ENCODE results near the gene KRTAP5-10. TPM values are rescaled to one million over a fixed set of nuclear protein-coding genes. Genes with fewer than 3 reads are reported as not detected.
"Not testable (repeated sequence)": the region's sequence is repeated elsewhere in the genome, so short reads cannot be mapped to it uniquely, and the experiment has no call there.

KRTAP5-10 gene
- total and polyA plus RNA-seq, 4 donors, result 0.06 to 0.20 TPM; not detected in 2

DNA sequence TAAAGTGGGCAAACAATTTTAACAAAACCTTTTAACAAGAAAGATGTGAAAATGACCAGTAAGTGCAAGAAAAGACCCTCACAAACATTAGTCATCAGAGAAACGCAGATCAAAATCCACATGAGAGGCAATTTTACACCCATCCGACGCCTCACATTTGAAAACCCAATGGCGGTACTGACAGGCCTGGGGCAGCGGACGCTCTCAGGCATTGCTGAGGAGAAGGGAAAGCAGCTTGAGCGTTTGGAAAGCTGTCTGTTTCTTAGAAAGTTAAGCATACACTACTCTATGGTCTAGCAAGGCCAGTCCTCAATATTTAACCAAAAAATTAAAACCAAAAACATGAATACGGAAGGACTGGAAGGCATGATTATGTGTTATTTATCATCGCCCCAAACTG is 29.5 kb upstream of the KRTAP5-10 start:
- H3K9ac ChIP-seq (ENCODE audit: insufficient read depth in 1 of 2, low read length in 2 of 2), result no peak overlapping the region
- no peak for DNase-seq

GRCh38 chr11:71537537-71537936 is 27.8 kb upstream of the KRTAP5-10 start:
- TF ChIP-seq, protein P1, sequence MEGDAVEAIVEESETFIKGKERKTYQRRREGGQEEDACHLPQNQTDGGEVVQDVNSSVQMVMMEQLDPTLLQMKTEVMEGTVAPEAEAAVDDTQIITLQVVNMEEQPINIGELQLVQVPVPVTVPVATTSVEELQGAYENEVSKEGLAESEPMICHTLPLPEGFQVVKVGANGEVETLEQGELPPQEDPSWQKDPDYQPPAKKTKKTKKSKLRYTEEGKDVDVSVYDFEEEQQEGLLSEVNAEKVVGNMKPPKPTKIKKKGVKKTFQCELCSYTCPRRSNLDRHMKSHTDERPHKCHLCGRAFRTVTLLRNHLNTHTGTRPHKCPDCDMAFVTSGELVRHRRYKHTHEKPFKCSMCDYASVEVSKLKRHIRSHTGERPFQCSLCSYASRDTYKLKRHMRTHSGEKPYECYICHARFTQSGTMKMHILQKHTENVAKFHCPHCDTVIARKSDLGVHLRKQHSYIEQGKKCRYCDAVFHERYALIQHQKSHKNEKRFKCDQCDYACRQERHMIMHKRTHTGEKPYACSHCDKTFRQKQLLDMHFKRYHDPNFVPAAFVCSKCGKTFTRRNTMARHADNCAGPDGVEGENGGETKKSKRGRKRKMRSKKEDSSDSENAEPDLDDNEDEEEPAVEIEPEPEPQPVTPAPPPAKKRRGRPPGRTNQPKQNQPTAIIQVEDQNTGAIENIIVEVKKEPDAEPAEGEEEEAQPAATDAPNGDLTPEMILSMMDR (IDR thresholded peaks at IDR 0.05; ENCODE audit: control extremely low read depth, extremely low read depth), result no peak
- 89 to 91% methylated on average over 9 of the region's 9 CpGs for WGBS, 2 donors
- no peak for DNase-seq
- no peak for ATAC-seq (ENCODE audit: insufficient read depth, low FRiP score)
- Histone ChIP-seq H3K27ac (ENCODE audit: low read depth in 1 of 2, low read length in 1 of 2) (no peak overlapping the region), H3K36me3 (ENCODE audit: control insufficient read depth in 4 of 4, insufficient read depth in 4 of 4, low read length in 4 of 4) (no peaks in the 10 kb centered on the region), H3K4me1 (ENCODE audit: control insufficient read depth in 5 of 5, insufficient read depth in 5 of 5, low read length in 5 of 5) (no peaks in the 10 kb centered on the region), H3K4me3 (no peak overlapping the region), H3K9me3 (ENCODE audit: control insufficient read depth in 4 of 4, insufficient read depth in 3 of 4, low read length in 3 of 4) (no peaks in the 10 kb centered on the region), H3K27me3 (ENCODE audit: control insufficient read depth in 3 of 3, insufficient read depth in 3 of 3, low read length in 2 of 3) (no peaks in the 10 kb centered on the region), H3K9ac (ENCODE audit: insufficient read depth in 1 of 2, low read length in 2 of 2) (no peak overlapping the region)

More for the DNA sequence above, 29.5 kb upstream of the KRTAP5-10 start:
- Histone ChIP-seq H3K27me3 (ENCODE audit: control insufficient read depth in 3 of 3, insufficient read depth in 3 of 3, low read length in 2 of 3) (no peaks in the 10 kb centered on the region), H3K27ac (ENCODE audit: low read depth in 1 of 2, low read length in 1 of 2) (no peak overlapping the region), H3K4me3 (no peak overlapping the region), H3K9me3 (ENCODE audit: control insufficient read depth in 4 of 4, insufficient read depth in 3 of 4, low read length in 3 of 4) (no peaks in the 10 kb centered on the region), H3K4me1 (ENCODE audit: control insufficient read depth in 5 of 5, insufficient read depth in 5 of 5, low read length in 5 of 5) (no peaks in the 10 kb centered on the region), H3K36me3 (ENCODE audit: control insufficient read depth in 4 of 4, insufficient read depth in 4 of 4, low read length in 4 of 4) (no peaks in the 10 kb centered on the region)
- TF ChIP-seq, protein P1 (IDR thresholded peaks at IDR 0.05; ENCODE audit: control extremely low read depth, extremely low read depth), result no peak
- 94 to 98% methylated on average over 9 of the region's 9 CpGs for WGBS, 2 donors
- no peak for ATAC-seq (ENCODE audit: insufficient read depth, low FRiP score)

DNA sequence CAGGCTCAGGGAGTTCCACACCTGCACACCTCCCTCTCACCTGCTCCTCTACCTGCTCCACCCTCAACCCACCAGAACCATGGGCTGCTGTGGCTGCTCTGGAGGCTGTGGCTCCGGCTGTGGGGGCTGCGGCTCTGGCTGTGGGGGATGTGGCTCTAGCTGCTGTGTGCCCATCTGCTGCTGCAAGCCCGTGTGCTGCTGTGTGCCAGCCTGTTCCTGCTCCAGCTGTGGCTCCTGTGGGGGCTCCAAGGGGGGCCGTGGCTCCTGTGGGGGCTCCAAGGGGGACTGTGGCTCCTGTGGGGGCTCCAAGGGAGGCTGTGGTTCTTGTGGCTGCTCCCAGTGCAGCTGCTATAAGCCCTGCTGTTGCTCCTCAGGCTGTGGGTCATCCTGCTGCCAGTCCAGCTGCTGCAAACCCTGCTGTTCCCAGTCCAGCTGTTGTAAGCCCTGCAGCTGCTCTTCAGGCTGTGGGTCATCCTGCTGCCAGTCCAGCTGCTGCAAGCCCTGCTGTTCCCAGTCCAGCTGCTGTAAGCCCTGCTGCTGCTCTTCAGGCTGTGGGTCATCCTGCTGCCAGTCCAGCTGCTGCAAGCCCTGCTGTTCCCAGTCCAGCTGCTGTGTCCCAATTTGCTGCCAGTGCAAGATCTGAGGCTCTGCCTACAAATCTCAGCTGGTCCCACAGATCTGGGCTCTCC is 27.2 kb upstream of the KRTAP5-10 start, which contains the start of gene KRTAP5-8:
Gene KRTAP5-8 (plus strand): TSS at position 49 of the 689 bp plus-strand sequence. CDS start 31 bp downstream, at position 80.
- not testable (repeated sequence) for H3K9ac ChIP-seq (ENCODE audit: insufficient read depth in 1 of 2, low read length in 2 of 2); H3K9me3 ChIP-seq (ENCODE audit: control insufficient read depth in 4 of 4, insufficient read depth in 3 of 4, low read length in 3 of 4); H3K36me3 ChIP-seq (ENCODE audit: control insufficient read depth in 4 of 4, insufficient read depth in 4 of 4, low read length in 4 of 4); H3K4me1 ChIP-seq (ENCODE audit: control insufficient read depth in 5 of 5, insufficient read depth in 5 of 5, low read length in 5 of 5); H3K4me3 ChIP-seq; ATAC-seq (ENCODE audit: insufficient read depth, low FRiP score); H3K27me3 ChIP-seq (ENCODE audit: control insufficient read depth in 3 of 3, insufficient read depth in 3 of 3, low read length in 2 of 3); H3K27ac ChIP-seq (ENCODE audit: low read depth in 1 of 2, low read length in 1 of 2)
- WGBS, 2 donors, result 52 to 66% methylated on average over 4 of the region's 4 CpGs
- peak; percentile 26 to 54 (median 45) for DNase-seq

- H3K9ac ChIP-seq (ENCODE audit: insufficient read depth in 1 of 2, low read length in 2 of 2), result no peak overlapping the region
- DNase-seq, result no peak
- no peaks in the 10 kb centered on the region for H3K9me3 ChIP-seq (ENCODE audit: control insufficient read depth in 4 of 4, insufficient read depth in 3 of 4, low read length in 3 of 4)
- no peaks in the 10 kb centered on the region for H3K36me3 ChIP-seq (ENCODE audit: control insufficient read depth in 4 of 4, insufficient read depth in 4 of 4, low read length in 4 of 4)
- H3K4me3 ChIP-seq, result no peak overlapping the region
- H3K27me3 ChIP-seq (ENCODE audit: control insufficient read depth in 3 of 3, insufficient read depth in 3 of 3, low read length in 2 of 3), result no peaks in the 10 kb centered on the region
- no peaks in the 10 kb centered on the region for H3K4me1 ChIP-seq (ENCODE audit: control insufficient read depth in 5 of 5, insufficient read depth in 5 of 5, low read length in 5 of 5)
- H3K27ac ChIP-seq (ENCODE audit: low read depth in 1 of 2, low read length in 1 of 2), result no peak overlapping the region
- WGBS, 2 donors, result 90 to 91% methylated on average over 4 of the region's 4 CpGs
- no peak for ATAC-seq (ENCODE audit: insufficient read depth, low FRiP score)
- TF ChIP-seq, protein P1 (IDR thresholded peaks at IDR 0.05; ENCODE audit: control extremely low read depth, extremely low read depth), result no peak
Observed at GRCh38 chr11:71538666-71538990, 26.7 kb upstream of the KRTAP5-10 start.
